IMR-90 (cell line): Measurements from ENCODE around the gene IFITM10. TPM values are rescaled to one million over a fixed set of nuclear protein-coding genes. Genes with fewer than 3 reads are reported as not detected.

Source experiments
- ATAC-seq: fragments of 200-7000 bp; cut with Tn5 transposase; 2 replicates; pipeline ENCODE4 v1.9.1; 2020; ENCODE audit warnings: low read depth, mild to moderate bottlenecking, moderate library complexity
- BruUV-seq: library from RNA; stranded (reverse); fragments of 400-500 nt; replicated peaks from 2 replicates; lab custom pipeline; 2021; lab: Mats Ljungman, UMichigan
- CTCF ChIA-PET: fragments of 300-600 bp; formaldehyde crosslinking; extraction: SDS; loops from one replicate; lab custom pipeline; 2021; ENCODE audit warnings: antibody characterized with exemption; lab: Yijun Ruan, JAX
- POLR2A ChIA-PET: fragments of 300-600 bp; sonication (Branson Sonifier 250); formaldehyde crosslinking; loops from one replicate; lab custom pipeline; 2022; ENCODE audit warnings: antibody characterized with exemption; ENCODE audit not compliant: unreplicated experiment; lab: Charles Lee
- DNase-seq: peaks from one replicate; pipeline ENCODE4 v3.0.0; 2013
- H2AFZ ChIP-seq: replicated peaks from 2 replicates; pipeline ENCODE3; 2013; ENCODE audit warnings: low read length, mild to moderate bottlenecking; ENCODE audit not compliant: poor library complexity
- H2AK5ac ChIP-seq: 2 replicates; pipeline ENCODE4 v1.6.1; 2013; ENCODE audit warnings: low read depth, low read length, inconsistent platforms
- H2AK9ac ChIP-seq: replicated peaks from 2 replicates; pipeline ENCODE3; 2013; ENCODE audit warnings: mild to moderate bottlenecking, low read depth, low read length, moderate library complexity; ENCODE audit not compliant: poor library complexity
- H2BK120ac ChIP-seq: 2 replicates; pipeline ENCODE4 v1.6.1; 2013; ENCODE audit warnings: low read depth, low read length, inconsistent platforms
- H2BK15ac ChIP-seq: 3 replicates; pipeline ENCODE4 v1.6.1; 2013; ENCODE audit warnings: low read depth, low read length, inconsistent platforms
- H2BK20ac ChIP-seq: 2 replicates; pipeline ENCODE4 v1.6.1; 2013; ENCODE audit warnings: low read depth, mild to moderate bottlenecking, inconsistent platforms, low read length, moderate library complexity
- H2BK5ac ChIP-seq: 2 replicates; pipeline ENCODE4 v1.6.1; 2013; ENCODE audit warnings: mild to moderate bottlenecking, low read depth, low read length, inconsistent platforms; ENCODE audit not compliant: poor library complexity, severe bottlenecking
- H3K14ac ChIP-seq: replicated peaks from 2 replicates; pipeline ENCODE4 v1.6.1; 2013; ENCODE audit warnings: low read depth, low read length, inconsistent platforms
- H3K18ac ChIP-seq: 2 replicates; pipeline ENCODE4 v1.6.1; 2013; ENCODE audit warnings: low read depth, low read length, control low read depth
- H3K23ac ChIP-seq: 2 replicates; pipeline ENCODE4 v1.6.1; 2013; ENCODE audit warnings: low read depth, low read length, inconsistent platforms
- H3K27ac ChIP-seq: 2 replicates; pipeline ENCODE4 v1.5.1; 2013; ENCODE audit warnings: mild to moderate bottlenecking, control low read depth, low read length; ENCODE audit not compliant: insufficient read depth
- H3K27me3 ChIP-seq: 2 replicates; pipeline ENCODE4 v1.6.1; 2013; ENCODE audit warnings: low read length; ENCODE audit not compliant: control insufficient read depth, insufficient read depth
- H3K36me3 ChIP-seq: 2 replicates; pipeline ENCODE4 v1.6.1; 2013; ENCODE audit warnings: low read length, mixed read lengths; ENCODE audit not compliant: control insufficient read depth, insufficient read depth
- H3K4ac ChIP-seq: 2 replicates; pipeline ENCODE4 v1.6.1; 2013; ENCODE audit warnings: low read depth, low read length, inconsistent platforms
- H3K4me1 ChIP-seq: 2 replicates; pipeline ENCODE4 v1.6.1; 2013; ENCODE audit warnings: low read length, mixed read lengths; ENCODE audit not compliant: control insufficient read depth, insufficient read depth
- H3K4me2 ChIP-seq: 2 replicates; pipeline ENCODE4 v1.6.1; 2013; ENCODE audit warnings: low read depth, mild to moderate bottlenecking, control low read depth, low read length, moderate library complexity
- H3K4me3 ChIP-seq: 2 replicates; pipeline ENCODE4 v1.5.1; 2013; ENCODE audit warnings: low read depth, mild to moderate bottlenecking, control low read depth, low read length, moderate library complexity; ENCODE audit not compliant: insufficient read depth
- H3K56ac ChIP-seq: 2 replicates; pipeline ENCODE4 v1.6.1; 2013; ENCODE audit warnings: low read length, inconsistent platforms; ENCODE audit not compliant: insufficient read depth; ENCODE audit errors: extremely low read depth
- H3K79me1 ChIP-seq, 2 experiments: 2 replicates each; pipeline ENCODE4 v1.6.1; 2013; ENCODE audit warnings: low read length in 2 of 2, inconsistent platforms in 1 of 2, low read depth in 1 of 2
- H3K9ac ChIP-seq: 2 replicates; pipeline ENCODE4 v1.6.1; 2013; ENCODE audit warnings: low read depth, low read length, control low read depth
- H3K9me1 ChIP-seq: 2 replicates; pipeline ENCODE4 v1.6.1; 2013; ENCODE audit warnings: low read length, inconsistent platforms; ENCODE audit not compliant: insufficient read depth
- H3K9me3 ChIP-seq: 2 replicates; pipeline ENCODE4 v1.6.1; 2013; ENCODE audit warnings: low read length; ENCODE audit not compliant: control insufficient read depth, insufficient read depth
- H4K20me1 ChIP-seq: 2 replicates; pipeline ENCODE4 v1.6.1; 2013; ENCODE audit warnings: low read length, inconsistent platforms; ENCODE audit not compliant: insufficient read depth
- H4K5ac ChIP-seq: 2 replicates; pipeline ENCODE4 v1.6.1; 2013; ENCODE audit warnings: mild to moderate bottlenecking, low read depth, low read length, control low read depth
- H4K8ac ChIP-seq, 2 experiments: 2 replicates each; pipeline ENCODE4 v1.6.1; 2013; ENCODE audit warnings: low read depth in 2 of 2, low read length in 2 of 2, control low read depth in 1 of 2, inconsistent platforms in 1 of 2
- H4K91ac ChIP-seq: 2 replicates; pipeline ENCODE4 v1.6.1; 2013; ENCODE audit warnings: low read depth, low read length, inconsistent platforms; ENCODE audit not compliant: insufficient read depth
- CEBPB ChIP-seq: IDR thresholded peaks from 2 replicates; pipeline ENCODE4 v1.6.1; 2012; ENCODE audit warnings: low read depth, low read length, improper control_type of control experiment
- CHD1 ChIP-seq: IDR thresholded peaks from 2 replicates; pipeline ENCODE4 v1.6.1; 2012; ENCODE audit warnings: low read depth, low read length, improper control_type of control experiment
- RAD21 ChIP-seq: IDR thresholded peaks from 2 replicates; pipeline ENCODE4 v1.6.1; 2012; ENCODE audit warnings: low read length, improper control_type of control experiment
- RFX5 ChIP-seq: IDR thresholded peaks from 2 replicates; pipeline ENCODE4 v1.8.0; 2012; ENCODE audit warnings: low read depth, mild to moderate bottlenecking, low read length, moderate library complexity
- USF2 ChIP-seq: fragments of 150-350 bp; IDR thresholded peaks from 2 replicates; pipeline ENCODE4 v1.6.1; 2017; ENCODE audit warnings: mild to moderate bottlenecking, antibody characterized with exemption, low read length, low read depth
- WGBS, 2 experiments: methylation state at CpG; one replicate each; pipeline versions ENCODE4 v1.1.5 to v1.1.7; 2013; ENCODE audit warnings: missing lambda C conversion rate in 2 of 2; ENCODE audit not compliant: insufficient read length in 1 of 2; ENCODE audit errors: extremely low coverage in 2 of 2; 5-methylcytosine and 5-hydroxymethylcytosine counted together
- dilution Hi-C: fragments of 300-500 bp; cut with HindIII; formaldehyde crosslinking; loops from one replicate; pipeline ENCODE4 v1.14.3; 2018; ENCODE audit warnings: low sequenced_read_pairs; ENCODE audit not compliant: unreplicated experiment
- in situ Hi-C: fragments of 300-500 bp; cut with MboI; formaldehyde crosslinking; loops from 3 replicates; pipeline ENCODE4 v1.14.3; 2019; ENCODE audit warnings: low sequenced_read_pairs, inconsistent platforms, mixed read lengths
- intact Hi-C: fragments of 100-400 bp; cut with micrococcal nuclease; formaldehyde crosslinking; loops from 2 replicates; pipeline ENCODE4 v1.10.0; 2022
- polyA plus RNA-seq, 3 experiments: library from polyadenylated mRNA; depleted of rRNA; stranded (reverse); fragments of >200 nt; gene quantifications; 2 replicates each; pipeline ENCODE4 v1.2.3, GENCODE V29; 2012; ENCODE audit warnings: low replicate concordance in 1 of 3
- total RNA-seq: library from RNA; depleted of rRNA; stranded (reverse); fragments of >200 nt; gene quantifications from 2 replicates; pipeline ENCODE4 v1.2.3, GENCODE V29; 2012
- TF ChIP-seq, protein P1 (sequence below): conservative IDR thresholded peaks from 2 replicates; pipeline ENCODE4 v1.5.1; 2012; ENCODE audit warnings: mild to moderate bottlenecking, low read depth, low read length, improper control_type of control experiment

The IFITM10 gene
- total and polyA plus RNA-seq, 2 of the 4 experiments (the other 2 are of a cell fraction) = 0.15 to 0.18 TPM

DNA sequence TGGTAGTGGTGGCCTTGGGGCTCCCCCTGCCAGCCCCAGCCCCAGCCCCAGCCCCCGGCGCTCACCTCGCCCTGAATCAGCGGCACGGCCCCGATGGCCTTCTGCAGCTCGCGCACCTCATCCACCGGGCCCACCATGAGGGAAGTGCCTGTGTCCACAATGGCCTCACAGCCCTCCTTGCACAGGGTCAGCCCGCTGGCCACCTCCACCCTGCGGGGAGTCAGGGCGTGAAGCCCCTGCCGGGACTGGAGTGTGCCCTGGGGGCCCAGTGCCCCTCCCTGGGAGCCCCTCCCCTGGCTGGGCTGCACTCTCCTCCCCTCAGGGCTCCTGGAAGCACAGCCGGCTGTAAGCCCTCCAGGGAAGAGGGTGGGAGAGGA lies 3.5 kb upstream of the IFITM10 start:
- Histone ChIP-seq H3K23ac (no peak overlapping the region), H2BK5ac (no peak overlapping the region), H3K56ac (no peak overlapping the region), H3K4me1 (peaks cover 8% of the 10 kb centered on the region; the same call in 1 of the 2 replicates), H3K27ac (no peak overlapping the region), H2BK15ac (no peak overlapping the region), H3K4me3 (no peak overlapping the region), H3K14ac (no peak overlapping the region), H4K20me1 (peaks cover 20% of the 10 kb centered on the region), H3K18ac (no peak overlapping the region), H4K91ac (no peak overlapping the region), H3K9ac (no peak overlapping the region), H2AK9ac (no peak overlapping the region), H4K5ac (no peak overlapping the region), H3K4me2 (no peak overlapping the region), H2BK20ac (no peak overlapping the region), H3K79me1 (no peaks in the 10 kb centered on the region; a peak in 1 of 4 replicates), H3K9me1 (no peaks in the 10 kb centered on the region), H3K9me3 (no peaks in the 10 kb centered on the region), H3K27me3 (no peaks in the 10 kb centered on the region; the same call in 1 of the 2 replicates), H3K4ac (no peak overlapping the region), H2BK120ac (no peak overlapping the region), H2AFZ (no peak overlapping the region), H3K36me3 (peaks cover 36% of the 10 kb centered on the region; the same call in 1 of the 2 replicates), H2AK5ac (no peak overlapping the region), H4K8ac (no peak overlapping the region)
- no TSS peak for BruUV-seq
- no peak for TF ChIP-seq USF2
- no peak for TF ChIP-seq RAD21
- TF ChIP-seq, protein P1, sequence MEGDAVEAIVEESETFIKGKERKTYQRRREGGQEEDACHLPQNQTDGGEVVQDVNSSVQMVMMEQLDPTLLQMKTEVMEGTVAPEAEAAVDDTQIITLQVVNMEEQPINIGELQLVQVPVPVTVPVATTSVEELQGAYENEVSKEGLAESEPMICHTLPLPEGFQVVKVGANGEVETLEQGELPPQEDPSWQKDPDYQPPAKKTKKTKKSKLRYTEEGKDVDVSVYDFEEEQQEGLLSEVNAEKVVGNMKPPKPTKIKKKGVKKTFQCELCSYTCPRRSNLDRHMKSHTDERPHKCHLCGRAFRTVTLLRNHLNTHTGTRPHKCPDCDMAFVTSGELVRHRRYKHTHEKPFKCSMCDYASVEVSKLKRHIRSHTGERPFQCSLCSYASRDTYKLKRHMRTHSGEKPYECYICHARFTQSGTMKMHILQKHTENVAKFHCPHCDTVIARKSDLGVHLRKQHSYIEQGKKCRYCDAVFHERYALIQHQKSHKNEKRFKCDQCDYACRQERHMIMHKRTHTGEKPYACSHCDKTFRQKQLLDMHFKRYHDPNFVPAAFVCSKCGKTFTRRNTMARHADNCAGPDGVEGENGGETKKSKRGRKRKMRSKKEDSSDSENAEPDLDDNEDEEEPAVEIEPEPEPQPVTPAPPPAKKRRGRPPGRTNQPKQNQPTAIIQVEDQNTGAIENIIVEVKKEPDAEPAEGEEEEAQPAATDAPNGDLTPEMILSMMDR = no peak
- TF ChIP-seq CEBPB = no peak
- TF ChIP-seq RFX5 = no peak
- TF ChIP-seq CHD1 = no peak
- intact Hi-C loops = no loop called here
- dilution Hi-C loops = no loop called here
- in situ Hi-C loops = no loop called here
- ATAC-seq (no peak), DNase-seq (no peak)
- ChIA-PET CTCF (no interaction called here), POLR2A (no interaction called here)
- no CpG with 5 or more reads among the region's 14 CpGs for WGBS, 2 experiments
